GM06990 (cell line): ENCODE data around the gene GFI1B.

Experiments used
- DNase-seq: peaks from one replicate; pipeline ENCODE4 v3.0.0-alpha.2; 2011; ENCODE audit not compliant: insufficient read length; ENCODE audit errors: extremely low read depth
- H3K27me3 ChIP-seq: replicated peaks from 2 replicates; pipeline ENCODE4 v1.6.0; 2011; ENCODE audit warnings: low read length; ENCODE audit not compliant: control insufficient read depth, insufficient read depth
- H3K36me3 ChIP-seq: 2 replicates; pipeline ENCODE4 v1.5.1; 2011; ENCODE audit warnings: low read length; ENCODE audit not compliant: control insufficient read depth, insufficient read depth
- H3K4me3 ChIP-seq: replicated peaks from 2 replicates; pipeline ENCODE4 v1.5.1; 2011; ENCODE audit warnings: low read depth, mild to moderate bottlenecking, control low read depth, low read length
- TF ChIP-seq, protein P1 (sequence below): IDR thresholded peaks from 2 replicates; pipeline ENCODE4 v1.5.1; 2011; ENCODE audit warnings: low read length, control low read depth, mild to moderate bottlenecking, inconsistent platforms; ENCODE audit not compliant: insufficient read depth, poor library complexity, severe bottlenecking

The GFI1B gene

DNA sequence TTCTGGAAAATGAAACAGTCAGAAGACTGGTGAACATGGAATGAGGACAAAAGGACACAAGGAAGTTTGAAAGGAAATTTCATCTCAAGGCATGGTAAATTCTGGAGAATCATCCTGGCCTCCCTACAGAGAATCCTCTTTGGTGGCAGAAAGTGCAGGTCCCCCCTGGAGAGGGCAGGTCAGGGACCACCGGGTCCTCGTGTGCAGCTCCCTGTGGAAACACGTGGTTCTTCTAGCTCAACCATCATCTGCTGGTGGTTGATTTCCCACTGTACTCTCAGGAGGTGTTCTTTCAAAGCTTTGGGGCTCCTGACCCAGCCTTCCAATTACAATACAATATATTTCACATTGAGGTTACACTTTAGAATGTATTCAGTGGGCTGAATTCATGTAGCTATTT, 49.7 kb downstream of the GFI1B start:
- no peak for DNase-seq
- TF ChIP-seq, protein P1, sequence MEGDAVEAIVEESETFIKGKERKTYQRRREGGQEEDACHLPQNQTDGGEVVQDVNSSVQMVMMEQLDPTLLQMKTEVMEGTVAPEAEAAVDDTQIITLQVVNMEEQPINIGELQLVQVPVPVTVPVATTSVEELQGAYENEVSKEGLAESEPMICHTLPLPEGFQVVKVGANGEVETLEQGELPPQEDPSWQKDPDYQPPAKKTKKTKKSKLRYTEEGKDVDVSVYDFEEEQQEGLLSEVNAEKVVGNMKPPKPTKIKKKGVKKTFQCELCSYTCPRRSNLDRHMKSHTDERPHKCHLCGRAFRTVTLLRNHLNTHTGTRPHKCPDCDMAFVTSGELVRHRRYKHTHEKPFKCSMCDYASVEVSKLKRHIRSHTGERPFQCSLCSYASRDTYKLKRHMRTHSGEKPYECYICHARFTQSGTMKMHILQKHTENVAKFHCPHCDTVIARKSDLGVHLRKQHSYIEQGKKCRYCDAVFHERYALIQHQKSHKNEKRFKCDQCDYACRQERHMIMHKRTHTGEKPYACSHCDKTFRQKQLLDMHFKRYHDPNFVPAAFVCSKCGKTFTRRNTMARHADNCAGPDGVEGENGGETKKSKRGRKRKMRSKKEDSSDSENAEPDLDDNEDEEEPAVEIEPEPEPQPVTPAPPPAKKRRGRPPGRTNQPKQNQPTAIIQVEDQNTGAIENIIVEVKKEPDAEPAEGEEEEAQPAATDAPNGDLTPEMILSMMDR, result no peak
- peaks cover under 1% of the 10 kb centered on the region; the same call in 1 of the 2 replicates for H3K36me3 ChIP-seq

GRCh38 chr9:133029994-133030316, 51.5 kb downstream of the GFI1B start:
- Histone ChIP-seq H3K36me3 (peaks cover 2% of the 10 kb centered on the region; the same call in 1 of the 2 replicates), H3K27me3 (no peaks in the 10 kb centered on the region), H3K4me3 (peak overlapping the region; percentile 89)
- no peak for DNase-seq
- TF ChIP-seq, protein P1, result no peak

More for the DNA sequence above, 49.7 kb downstream of the GFI1B start:
- no peak overlapping the region for H3K4me3 ChIP-seq
- no peaks in the 10 kb centered on the region for H3K27me3 ChIP-seq

DNA sequence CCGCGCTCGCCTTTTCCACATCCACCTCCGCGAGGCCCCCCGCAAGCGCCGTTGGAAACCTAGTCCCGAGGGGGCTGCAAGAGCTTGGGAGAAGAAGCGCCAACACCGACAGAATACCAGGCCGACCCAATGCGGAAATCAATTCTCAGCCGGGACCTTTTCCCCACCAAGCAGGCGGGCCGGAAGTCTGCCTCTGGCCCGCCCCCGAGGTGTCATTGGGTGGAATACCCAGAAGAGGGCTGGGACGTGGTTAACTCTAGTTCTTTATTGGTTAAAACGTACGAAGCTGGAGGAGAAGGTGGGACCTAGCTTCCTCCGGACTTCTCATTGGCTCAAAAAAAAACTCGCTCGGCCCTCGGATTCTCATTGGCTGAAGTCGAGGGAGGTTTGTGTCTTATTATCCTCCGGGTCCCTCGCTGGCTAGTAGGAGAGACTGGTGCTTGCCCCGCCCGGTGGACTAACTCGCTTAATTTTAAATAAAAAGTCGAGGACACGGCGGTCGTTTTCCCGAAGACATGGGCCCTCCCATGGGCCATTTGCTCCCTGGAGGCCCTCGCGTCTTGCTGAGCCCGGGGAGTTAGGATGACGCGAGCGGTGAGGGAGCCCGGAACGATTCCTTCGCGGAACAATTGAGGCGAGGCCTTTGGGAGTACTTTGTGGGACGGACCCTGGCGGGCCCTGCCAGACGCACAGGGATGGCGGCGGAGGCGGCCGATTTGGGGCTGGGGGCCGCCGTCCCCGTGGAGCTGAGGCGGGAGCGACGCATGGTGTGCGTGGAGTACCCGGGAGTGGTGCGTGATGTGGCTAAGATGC, 52.0 kb downstream of the GFI1B start, which contains the start of gene GTF3C5:
GTF3C5 (plus strand) TSS at position 681 of the 813 bp plus-strand sequence; CDS start at position 696, 15 bp downstream.
- peak; percentile 91 for DNase-seq
- peak within 1 kb of the TSS; percentile 94 for H3K4me3 ChIP-seq
- peaks cover 2% of the 10 kb centered on the region; the same call in 1 of the 2 replicates for H3K36me3 ChIP-seq
- TF ChIP-seq, protein P1, result no peak
- no peaks in the 10 kb centered on the region for H3K27me3 ChIP-seq

DNA sequence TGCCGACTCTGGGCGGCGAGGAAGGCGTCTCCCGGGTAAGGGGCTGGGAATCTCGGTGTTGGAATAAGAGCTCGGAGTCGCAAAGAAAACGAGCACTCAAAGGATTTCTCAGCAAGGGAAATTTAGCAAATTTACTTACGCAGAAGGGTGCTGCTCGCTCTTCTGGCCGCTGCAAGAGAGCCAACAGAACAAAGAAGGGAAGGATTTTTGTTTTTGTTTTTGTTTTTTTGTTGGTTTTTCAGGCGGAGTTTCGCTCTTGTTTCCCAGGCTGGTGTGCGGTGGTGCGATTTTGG, 52.6 kb downstream of the GFI1B start:
- DNase-seq, result no peak
- H3K27me3 ChIP-seq, result no peaks in the 10 kb centered on the region
- TF ChIP-seq, protein P1, result no peak
- peak overlapping the region; percentile 94 for H3K4me3 ChIP-seq
- H3K36me3 ChIP-seq, result peaks cover 2% of the 10 kb centered on the region; the same call in 1 of the 2 replicates

DNA sequence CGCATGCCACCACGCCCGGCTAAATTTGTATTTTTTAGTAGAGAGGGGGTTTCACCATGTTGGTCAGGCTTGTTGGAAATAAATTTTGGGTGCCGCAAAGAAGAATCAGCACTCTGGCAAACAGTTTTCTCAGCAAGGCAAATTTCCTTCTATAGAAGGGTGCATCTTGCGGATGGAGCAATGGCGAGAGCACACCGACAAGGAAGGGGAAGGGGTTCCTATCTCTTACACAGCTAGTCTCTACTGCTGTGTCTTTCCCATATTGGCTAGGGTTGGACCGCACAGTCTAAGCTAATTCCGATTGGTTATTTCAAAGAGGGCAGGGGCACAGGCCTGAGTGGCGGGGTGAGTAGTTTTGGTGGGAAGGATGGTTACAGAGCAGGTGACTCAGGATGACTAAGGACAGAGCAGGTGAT, 53.0 kb downstream of the GFI1B start:
- TF ChIP-seq, protein P1, result no peak
- no peak for DNase-seq
- peak overlapping the region; percentile 94 for H3K4me3 ChIP-seq
- H3K36me3 ChIP-seq, result peaks cover 2% of the 10 kb centered on the region; the same call in 1 of the 2 replicates
- H3K27me3 ChIP-seq, result no peaks in the 10 kb centered on the region
